ENCODE data around the gene CBLN3. TPM values are rescaled to one million over a fixed set of nuclear protein-coding genes. Genes with fewer than 3 reads are reported as not detected.
"Not testable (repeated sequence)": the region's sequence is repeated elsewhere in the genome, so short reads cannot be mapped to it uniquely, and the experiment has no call there.

CBLN3 gene
- 0.74 TPM for polyA plus RNA-seq (2012; ENCODE audit: insufficient read depth, insufficient read length)

GRCh38 chr14:24429395-24430142 is at the start of gene CBLN3, which contains the start of gene KHNYN:
TSS of gene CBLN3 (minus strand) at chr14:24429668. CDS start at chr14:24429054, 614 bp downstream.
TSS of gene KHNYN (plus strand) at chr14:24429954. CDS start at chr14:24430731, 777 bp downstream.
- peak within 1 kb of the TSS; percentile 83 for H3K4me3 ChIP-seq (ENCODE audit: low read length)
- DNase-seq (ENCODE audit: low read depth, low spot score), result peak; percentile 80

- DNase-seq (ENCODE audit: low read depth, low spot score), result no peak
- H3K4me3 ChIP-seq (ENCODE audit: low read length), result no peak overlapping the region
These were observed 45.8 kb upstream of the CBLN3 start for GRCh38 chr14:24475261-24475660.

DNA sequence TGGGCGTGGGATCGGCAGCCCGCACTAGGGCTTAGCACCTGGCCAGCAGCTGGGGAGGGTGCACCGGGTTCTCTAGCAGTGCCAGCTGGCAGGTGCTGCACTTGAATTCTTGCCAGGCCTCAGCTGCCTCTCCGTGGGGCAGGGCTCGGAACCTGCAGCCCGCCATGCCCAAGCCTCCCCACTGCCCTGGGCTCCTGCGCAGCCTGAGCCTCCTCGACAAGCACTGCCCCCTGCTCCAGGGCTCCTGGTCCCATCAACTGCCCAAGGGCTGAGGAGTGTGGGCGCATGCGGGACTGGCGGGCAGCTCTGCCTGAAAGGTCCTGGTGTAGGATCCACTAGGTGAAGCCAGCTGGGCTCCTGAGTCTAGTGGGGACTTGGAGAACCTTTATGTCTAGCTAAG is 43.7 kb upstream of the CBLN3 start:
- DNase-seq (ENCODE audit: low read depth, low spot score), result no peak
- no peak overlapping the region for H3K4me3 ChIP-seq (ENCODE audit: low read length)

DNA sequence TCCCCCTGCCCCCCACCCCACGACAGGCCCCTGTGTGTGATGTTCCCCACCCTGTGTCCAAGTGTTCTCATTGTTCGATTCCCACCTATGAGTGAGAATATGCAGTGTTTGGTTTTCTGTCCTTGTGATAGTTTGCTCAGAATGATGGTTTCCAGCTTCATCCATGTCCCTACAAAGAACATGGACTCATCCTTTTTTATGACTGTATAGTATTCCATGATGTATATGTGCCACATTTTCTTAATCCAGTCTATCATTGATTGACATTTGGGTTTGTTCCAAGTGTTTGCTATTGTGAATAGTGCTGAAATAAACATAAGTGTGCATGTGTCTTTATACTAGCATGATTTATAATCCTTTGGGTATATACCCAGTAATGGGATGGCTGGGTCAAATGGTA is 41.0 kb upstream of the CBLN3 start:
- DNase-seq (ENCODE audit: low read depth, low spot score); H3K4me3 ChIP-seq (ENCODE audit: low read length): not testable (repeated sequence)

- DNase-seq (ENCODE audit: low read depth, low spot score), result no peak
- H3K4me3 ChIP-seq (ENCODE audit: low read length), result no peak overlapping the region
These were observed 36.3 kb upstream of the CBLN3 start for GRCh38 chr14:24465805-24466204.

DNA sequence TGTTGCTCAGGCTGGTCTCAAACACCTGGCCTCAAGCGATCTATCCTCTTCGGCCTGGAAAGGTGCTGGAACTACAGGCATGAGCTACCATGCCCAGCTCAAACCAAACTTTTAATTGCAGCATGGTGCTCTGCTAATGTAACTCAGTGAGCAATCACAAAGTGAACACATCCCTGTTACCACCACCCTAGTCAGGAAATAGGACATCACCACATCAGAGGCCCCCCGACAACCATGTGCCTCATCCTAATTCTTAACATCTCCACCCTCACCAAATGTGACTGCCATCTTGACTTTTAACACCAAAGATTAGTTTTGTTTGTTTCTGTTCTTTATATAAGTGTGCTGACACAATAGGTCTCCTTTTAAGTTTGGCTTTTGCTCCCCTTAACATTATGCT is 35.9 kb upstream of the CBLN3 start:
- no peak overlapping the region for H3K4me3 ChIP-seq (ENCODE audit: low read length)

GRCh38 chr14:24463884-24464785 is 34.7 kb upstream of the CBLN3 start:
- no peak overlapping the region for H3K4me3 ChIP-seq (ENCODE audit: low read length)
- DNase-seq (ENCODE audit: low read depth, low spot score), result peak; percentile 57

More for the DNA sequence above, 35.9 kb upstream of the CBLN3 start:
- DNase-seq (ENCODE audit: low read depth, low spot score), result peak; percentile 92

- DNase-seq (ENCODE audit: low read depth, low spot score), result peak; percentile 67
- H3K4me3 ChIP-seq (ENCODE audit: low read length), result no peak overlapping the region
These were observed 33.8 kb upstream of the CBLN3 start for GRCh38 chr14:24463017-24463883.

- no peak overlapping the region for H3K4me3 ChIP-seq (ENCODE audit: low read length)
- no peak for DNase-seq (ENCODE audit: low read depth, low spot score)
These were observed 31.9 kb upstream of the CBLN3 start for GRCh38 chr14:24461336-24461735.

- H3K4me3 ChIP-seq (ENCODE audit: low read length), result no peak overlapping the region
- no peak for DNase-seq (ENCODE audit: low read depth, low spot score)
These were observed 29.9 kb upstream of the CBLN3 start for GRCh38 chr14:24459331-24459730.

GRCh38 chr14:24458736-24459135 is 29.3 kb upstream of the CBLN3 start:
- no peak for DNase-seq (ENCODE audit: low read depth, low spot score)
- no peak overlapping the region for H3K4me3 ChIP-seq (ENCODE audit: low read length)

DNA sequence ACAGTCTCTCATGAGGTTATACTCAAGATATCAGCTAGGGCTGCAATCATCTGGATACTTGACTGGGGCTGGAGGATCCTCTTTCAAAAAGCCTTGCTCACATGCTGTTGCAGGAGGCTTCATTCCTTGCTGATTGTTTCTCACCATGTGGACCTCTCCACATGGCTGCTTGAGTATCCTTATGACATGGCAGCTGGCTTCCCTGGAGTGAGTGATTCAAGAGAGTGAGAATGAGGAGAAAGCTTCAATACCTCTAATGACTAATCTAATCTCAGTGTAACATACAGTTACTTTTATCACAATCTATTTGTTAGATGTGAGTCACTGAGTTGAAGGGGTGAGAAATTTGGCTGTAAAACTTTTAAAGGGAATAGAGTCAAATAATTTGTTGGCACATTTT is 27.5 kb upstream of the CBLN3 start:
- DNase-seq (ENCODE audit: low read depth, low spot score), result peak; percentile 45

DNA sequence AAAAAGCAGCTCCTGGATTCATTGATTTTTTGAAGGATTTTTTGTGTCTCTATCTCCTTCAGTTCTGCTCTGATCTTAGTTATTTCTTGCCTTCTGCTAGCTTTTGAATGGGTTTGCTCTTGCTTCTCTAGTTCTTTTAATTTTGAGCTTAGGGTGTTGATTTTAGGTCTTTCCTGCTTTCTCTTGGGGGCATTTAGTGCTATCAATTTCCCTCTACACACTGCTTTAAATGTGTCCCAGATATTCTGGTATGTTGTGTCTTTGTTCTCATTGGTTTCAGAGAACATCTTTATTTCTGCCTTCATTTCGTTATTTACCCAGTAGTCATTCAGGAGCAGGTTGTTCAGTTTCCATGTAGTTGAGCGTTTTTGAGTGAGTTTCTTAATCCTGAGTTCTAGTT is 21.4 kb upstream of the CBLN3 start:
- DNase-seq (ENCODE audit: low read depth, low spot score); H3K4me3 ChIP-seq (ENCODE audit: low read length): not testable (repeated sequence)

More for the DNA sequence above, 27.5 kb upstream of the CBLN3 start:
- H3K4me3 ChIP-seq (ENCODE audit: low read length), result no peak overlapping the region

DNA sequence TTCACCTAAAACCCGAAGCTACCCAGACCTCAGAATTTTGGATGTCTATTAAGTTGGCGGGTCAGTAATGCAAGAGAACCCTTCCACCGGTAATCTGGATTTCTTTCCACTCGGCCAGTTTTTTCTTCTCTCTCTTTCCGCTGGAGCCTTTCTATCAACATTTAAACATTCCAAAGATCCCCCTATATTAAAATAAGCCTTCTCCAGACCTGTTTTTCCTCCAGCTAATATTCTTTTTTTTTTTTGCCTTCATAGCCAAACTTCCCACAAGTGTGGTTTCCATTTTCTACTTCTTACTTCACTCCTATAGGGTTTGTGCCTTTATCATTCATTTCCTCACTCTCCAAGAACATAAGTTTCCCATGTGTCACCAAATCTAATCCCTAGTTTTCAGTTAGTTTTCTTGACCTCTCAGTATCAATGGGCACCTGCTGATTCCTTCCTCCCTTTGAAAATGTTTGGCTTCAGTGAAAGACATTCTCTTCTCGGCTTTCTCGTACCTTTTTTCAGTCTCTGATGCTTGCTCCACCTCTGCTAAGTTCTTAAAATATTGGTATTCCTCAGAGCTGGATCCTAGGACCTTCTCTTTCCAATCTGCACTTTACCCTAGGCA is 13.7 kb upstream of the CBLN3 start:
- peak overlapping the region; percentile 85 for H3K4me3 ChIP-seq (ENCODE audit: low read length)
- no peak for DNase-seq (ENCODE audit: low read depth, low spot score)

- peak within 1 kb of the TSS; percentile 85 for H3K4me3 ChIP-seq (ENCODE audit: low read length)
- peak; percentile 99 for DNase-seq (ENCODE audit: low read depth, low spot score)
These were observed 13.0 kb upstream of the CBLN3 start, which contains the start of gene SDR39U1 for GRCh38 chr14:24442240-24443052. TSS of gene SDR39U1 (minus strand) at chr14:24442776. CDS start at chr14:24442769, 7 bp downstream.

GRCh38 chr14:24441904-24442239 is 12.4 kb upstream of the CBLN3 start:
- peak overlapping the region; percentile 85 for H3K4me3 ChIP-seq (ENCODE audit: low read length)
- DNase-seq (ENCODE audit: low read depth, low spot score), result no peak

GRCh38 chr14:24441485-24441884 is 12.0 kb upstream of the CBLN3 start:
- H3K4me3 ChIP-seq (ENCODE audit: low read length), result peak overlapping the region; percentile 85
- no peak for DNase-seq (ENCODE audit: low read depth, low spot score)

Data from Jurkat, Clone E6-1 (cell line).